ENCODE results near the gene CCDC120.
A peak's percentile ranks its signal among the peaks of the same experiment; 100 is the strongest.

The CCDC120 gene

GRCh38 chrX:49037883-49038475, 20.8 kb upstream of the CCDC120 start:
- peak; percentile 44; the same call in 1 of the 2 replicates for TF ChIP-seq CREB1 (IDR thresholded peaks at IDR 0.05; ENCODE audit: low read depth)
- TF ChIP-seq RAD21 (IDR thresholded peaks at IDR 0.05; ENCODE audit: low read depth) = no peak
- no peak for TF ChIP-seq USF1 (IDR thresholded peaks at IDR 0.05)
- TF ChIP-seq EP300 (IDR thresholded peaks at IDR 0.05; ENCODE audit: borderline replicate concordance) = no peak

- TF ChIP-seq FOXM1 (IDR thresholded peaks at IDR 0.05; ENCODE audit: borderline replicate concordance, low read depth) = no peak
- 0 out of 2 replicates have a peak, but pooled peaks have one; percentile 21 for TF ChIP-seq ZBTB7A (IDR thresholded peaks at IDR 0.05; ENCODE audit: low read depth)
- TF ChIP-seq TAF1 (IDR thresholded peaks at IDR 0.05; ENCODE audit: low read depth) = no peak
- no peak for TF ChIP-seq REST (IDR thresholded peaks at IDR 0.05; ENCODE audit: low read depth)
- no peak for TF ChIP-seq NFIC (IDR thresholded peaks at IDR 0.05)
- no peak for TF ChIP-seq YY1 (IDR thresholded peaks at IDR 0.05; ENCODE audit: low read depth)
- no peak for TF ChIP-seq EGR1 (IDR thresholded peaks at IDR 0.05)
- TF ChIP-seq CREB1 (IDR thresholded peaks at IDR 0.05; ENCODE audit: low read depth) = no peak
- TF ChIP-seq TEAD4 (IDR thresholded peaks at IDR 0.05) = no peak
- no peak for TF ChIP-seq USF1 (IDR thresholded peaks at IDR 0.05)
- TF ChIP-seq TCF12 (IDR thresholded peaks at IDR 0.05; ENCODE audit: low read depth) = no peak
- TF ChIP-seq RAD21 (IDR thresholded peaks at IDR 0.05; ENCODE audit: low read depth) = no peak
- peak; percentile 92 for TF ChIP-seq CEBPB (IDR thresholded peaks at IDR 0.05)
These were observed 19.0 kb upstream of the CCDC120 start for GRCh38 chrX:49039598-49040375.

GRCh38 chrX:49040376-49040955, 18.3 kb upstream of the CCDC120 start:
- TF ChIP-seq REST (IDR thresholded peaks at IDR 0.05; ENCODE audit: low read depth) (no peak), NFIC (IDR thresholded peaks at IDR 0.05) (no peak), TAF1 (IDR thresholded peaks at IDR 0.05; ENCODE audit: low read depth) (no peak), MAX (IDR thresholded peaks at IDR 0.05) (no peak), TCF12 (IDR thresholded peaks at IDR 0.05; ENCODE audit: low read depth) (no peak), ZBTB7A (IDR thresholded peaks at IDR 0.05; ENCODE audit: low read depth) (no peak), USF1 (IDR thresholded peaks at IDR 0.05) (no peak), CEBPB (IDR thresholded peaks at IDR 0.05) (no peak), YY1 (IDR thresholded peaks at IDR 0.05; ENCODE audit: low read depth) (no peak), EP300 (IDR thresholded peaks at IDR 0.05; ENCODE audit: borderline replicate concordance) (no peak)

GRCh38 chrX:49041744-49042580, 16.8 kb upstream of the CCDC120 start:
- TF ChIP-seq USF1 (IDR thresholded peaks at IDR 0.05) (no peak), TCF12 (IDR thresholded peaks at IDR 0.05; ENCODE audit: low read depth) (no peak), ZBTB7A (IDR thresholded peaks at IDR 0.05; ENCODE audit: low read depth) (no peak), TEAD4 (IDR thresholded peaks at IDR 0.05) (no peak), EGR1 (IDR thresholded peaks at IDR 0.05) (no peak), EP300 (IDR thresholded peaks at IDR 0.05; ENCODE audit: borderline replicate concordance) (no peak), CEBPB (IDR thresholded peaks at IDR 0.05) (no peak), TAF1 (IDR thresholded peaks at IDR 0.05; ENCODE audit: low read depth) (no peak), FOXM1 (IDR thresholded peaks at IDR 0.05; ENCODE audit: borderline replicate concordance, low read depth) (no peak), CREB1 (IDR thresholded peaks at IDR 0.05; ENCODE audit: low read depth) (no peak), MAX (IDR thresholded peaks at IDR 0.05) (no peak), RAD21 (IDR thresholded peaks at IDR 0.05; ENCODE audit: low read depth) (no peak), NFIC (IDR thresholded peaks at IDR 0.05) (no peak), REST (IDR thresholded peaks at IDR 0.05; ENCODE audit: low read depth) (no peak), YY1 (IDR thresholded peaks at IDR 0.05; ENCODE audit: low read depth) (no peak)
